Right lobe of liver (tissue), 6 donors: ENCODE results near the gene GLDN. TPM values are rescaled to one million over a fixed set of nuclear protein-coding genes. Genes with fewer than 3 reads are reported as not detected.

ENCODE experiments used
- ATAC-seq, 4 donors: fragments of 200-7000 bp; cut with Tn5 transposase; one replicate each; pipeline ENCODE4 v1.9.1; 2020; ENCODE audit warnings: mild to moderate bottlenecking in 4 of 4, moderate library complexity in 4 of 4
- DNase-seq, 3 donors: peaks; one replicate each; pipeline ENCODE4 v3.0.0-alpha.2; 2020
- H3K27ac ChIP-seq, 3 donors: fragments of 200-600 bp; one replicate each; pipeline ENCODE4 v1.8.0; 2022
- H3K27me3 ChIP-seq, 2 donors: fragments of 200-600 bp; one replicate each; pipeline ENCODE4 v1.8.0; 2022
- H3K36me3 ChIP-seq, 4 donors: fragments of 200-600 bp; sonication (generic) in 1 of 4; one replicate each; pipeline versions ENCODE4 v1.5.1 to v1.8.0; 2017 to 2022; ENCODE audit warnings: control low read depth in 1 of 4
- H3K4me1 ChIP-seq, 4 donors: fragments of 200-600 bp; sonication (generic) in 1 of 4; one replicate each; pipeline versions ENCODE4 v1.5.1 to v1.8.0; 2017 to 2022; ENCODE audit warnings: control low read depth in 1 of 4
- H3K4me3 ChIP-seq, 3 donors: fragments of 200-600 bp; one replicate each; pipeline ENCODE4 v1.8.0; 2022
- H3K9me3 ChIP-seq, 4 donors: fragments of 200-600 bp; sonication (generic) in 1 of 4; one replicate each; pipeline versions ENCODE4 v1.5.1 to v1.8.0; 2017 to 2022; ENCODE audit warnings: control low read depth in 1 of 4
- POLR2A ChIP-seq: fragments of 450-650 bp; IDR thresholded peaks from one replicate; pipeline ENCODE4 v1.6.1; 2017; ENCODE audit warnings: antibody characterized with exemption, mild to moderate bottlenecking
- WGBS: methylation state at CpG from one replicate; pipeline ENCODE4 v1.1.6; 2018; ENCODE audit warnings: low coverage, low lambda C conversion rate; ENCODE audit not compliant: insufficient coverage; ENCODE audit errors: missing lambda C conversion rate; 5-methylcytosine and 5-hydroxymethylcytosine counted together
- intact Hi-C, 2 donors: fragments of 100-400 bp; cut with DNase I; formaldehyde crosslinking; loops; one replicate each; pipeline versions ENCODE4 v1.11.2 to v1.14.1; 2022
- total RNA-seq, 6 experiments: library from RNA; depleted of rRNA in 2 of 6; stranded (reverse); fragments of >200 nt in 2 of 6; fragmentation: NEBNext Ultra II Directional in 3 of 6; extraction: Animal tissue kit (Norgen Biotek cat#: 25700) in 3 of 6; gene quantifications; one replicate each; pipeline versions ENCODE4 v1.1.0 to v1.2.4, GENCODE V29; 2016 to 2023
- TF ChIP-seq, protein P1 (sequence below), 4 donors: fragments of 200-600 bp in 3 of 4; fragments of 450-650 bp in 1 of 4; IDR thresholded peaks; one replicate each; pipeline versions ENCODE4 v1.5.1 to v1.8.0; 2016 to 2022; ENCODE audit warnings: antibody characterized with exemption in 4 of 4, mild to moderate bottlenecking in 2 of 4
- donor health status: DM: no; HTN: yes; CAD: no.
- donor health status: DM: no; HTN: no; CAD: no.
- donor health status: DM: no; HTN: no; CAD: no.
- donor health status: DM: no; HTN: yes; CAD: no.
- donor health status: DM: no; HTN: yes; CAD: no.

Gene GLDN
- total RNA-seq, 6 experiments from 2014 or later: 0.18 to 0.81 (median 0.43) TPM

DNA sequence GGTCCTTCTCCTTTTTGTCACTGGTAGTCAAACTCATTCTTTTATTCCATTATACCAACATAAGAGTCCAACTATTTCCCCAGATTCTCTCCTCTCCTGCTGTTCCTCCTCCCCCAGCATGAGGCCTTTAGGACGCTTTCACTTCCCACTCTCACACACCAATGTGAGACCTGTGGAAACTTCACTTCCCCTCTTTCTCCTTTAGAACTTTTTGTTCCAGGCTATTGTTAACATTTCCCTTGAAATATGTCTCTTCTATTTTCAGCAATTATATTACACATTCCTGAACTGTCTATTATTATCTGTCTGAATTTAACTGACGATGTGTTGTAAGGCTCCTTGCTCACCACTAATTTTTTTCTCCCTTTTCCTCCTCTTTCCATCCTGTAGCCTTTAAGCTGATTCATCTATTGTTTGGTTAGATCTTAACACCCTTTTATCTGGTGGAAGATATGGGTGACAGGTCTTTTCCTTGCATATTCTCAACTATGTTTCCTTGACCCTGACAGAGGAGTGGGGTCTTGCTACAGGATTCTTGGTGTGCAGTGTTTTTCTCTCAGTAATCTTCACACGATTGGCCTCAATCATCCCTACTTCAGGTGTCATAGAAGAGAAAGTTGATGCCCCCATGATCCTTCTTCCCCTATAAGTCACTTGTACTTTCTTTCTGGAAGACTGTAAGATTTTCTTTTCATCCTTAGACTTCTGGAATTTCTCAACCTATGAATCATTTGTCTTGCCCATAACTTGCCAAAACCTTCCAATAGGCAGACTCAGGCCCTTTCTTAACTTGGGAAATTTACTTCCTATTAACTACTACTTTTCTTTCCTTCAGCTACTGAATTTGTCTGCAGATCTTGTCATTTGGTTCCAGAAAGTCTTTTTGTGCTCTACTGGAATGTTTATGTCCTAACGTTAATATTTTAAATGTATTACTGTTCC is 9.0 kb upstream of the GLDN start:
- Histone ChIP-seq H3K9me3 (no peaks in the 10 kb centered on the region), H3K4me3 (no peak overlapping the region), H3K36me3 (no peaks in the 10 kb centered on the region), H3K27me3 (no peaks in the 10 kb centered on the region), H3K4me1 (no peaks in the 10 kb centered on the region), H3K27ac (no peak overlapping the region)
- TF ChIP-seq, protein P1, sequence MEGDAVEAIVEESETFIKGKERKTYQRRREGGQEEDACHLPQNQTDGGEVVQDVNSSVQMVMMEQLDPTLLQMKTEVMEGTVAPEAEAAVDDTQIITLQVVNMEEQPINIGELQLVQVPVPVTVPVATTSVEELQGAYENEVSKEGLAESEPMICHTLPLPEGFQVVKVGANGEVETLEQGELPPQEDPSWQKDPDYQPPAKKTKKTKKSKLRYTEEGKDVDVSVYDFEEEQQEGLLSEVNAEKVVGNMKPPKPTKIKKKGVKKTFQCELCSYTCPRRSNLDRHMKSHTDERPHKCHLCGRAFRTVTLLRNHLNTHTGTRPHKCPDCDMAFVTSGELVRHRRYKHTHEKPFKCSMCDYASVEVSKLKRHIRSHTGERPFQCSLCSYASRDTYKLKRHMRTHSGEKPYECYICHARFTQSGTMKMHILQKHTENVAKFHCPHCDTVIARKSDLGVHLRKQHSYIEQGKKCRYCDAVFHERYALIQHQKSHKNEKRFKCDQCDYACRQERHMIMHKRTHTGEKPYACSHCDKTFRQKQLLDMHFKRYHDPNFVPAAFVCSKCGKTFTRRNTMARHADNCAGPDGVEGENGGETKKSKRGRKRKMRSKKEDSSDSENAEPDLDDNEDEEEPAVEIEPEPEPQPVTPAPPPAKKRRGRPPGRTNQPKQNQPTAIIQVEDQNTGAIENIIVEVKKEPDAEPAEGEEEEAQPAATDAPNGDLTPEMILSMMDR (IDR thresholded peaks at IDR 0.05): no peak
- TF ChIP-seq POLR2A: no peak
- DNase-seq (no peak), ATAC-seq (peak in 2 of 4 donors; percentile 29 to 50)
- WGBS: 65% methylated on average over 4 of the region's 4 CpGs
- intact Hi-C loops: no loop called here

DNA sequence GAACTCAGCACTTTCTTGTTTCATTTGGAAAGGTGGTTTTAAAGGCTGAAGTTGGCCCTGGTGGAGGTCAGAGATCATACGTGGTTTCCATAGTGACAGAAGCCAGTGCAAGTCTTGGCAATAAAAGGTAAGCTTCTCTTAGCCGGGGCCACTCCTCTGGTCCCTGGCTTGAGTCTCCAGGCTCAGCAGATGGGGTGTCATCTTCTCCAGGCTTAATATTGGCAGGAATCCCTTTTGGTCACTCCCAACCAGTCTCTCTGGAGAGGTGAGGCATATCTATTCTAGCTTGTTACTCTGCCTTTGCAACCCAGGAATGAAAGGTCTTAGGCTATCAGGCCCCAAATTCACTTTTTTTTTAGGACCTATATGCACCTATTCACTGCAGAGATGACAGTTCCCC is 7.9 kb upstream of the GLDN start:
- Histone ChIP-seq H3K36me3 (no peaks in the 10 kb centered on the region), H3K4me1 (no peaks in the 10 kb centered on the region), H3K9me3 (no peaks in the 10 kb centered on the region), H3K27me3 (no peaks in the 10 kb centered on the region), H3K27ac (no peak overlapping the region), H3K4me3 (no peak overlapping the region)
- DNase-seq (no peak), ATAC-seq (no peak)
- no peak for TF ChIP-seq POLR2A
- TF ChIP-seq, protein P1 (IDR thresholded peaks at IDR 0.05): no peak
- WGBS: 63% methylated on average over 2 of the region's 2 CpGs
- intact Hi-C loops: no loop called here

DNA sequence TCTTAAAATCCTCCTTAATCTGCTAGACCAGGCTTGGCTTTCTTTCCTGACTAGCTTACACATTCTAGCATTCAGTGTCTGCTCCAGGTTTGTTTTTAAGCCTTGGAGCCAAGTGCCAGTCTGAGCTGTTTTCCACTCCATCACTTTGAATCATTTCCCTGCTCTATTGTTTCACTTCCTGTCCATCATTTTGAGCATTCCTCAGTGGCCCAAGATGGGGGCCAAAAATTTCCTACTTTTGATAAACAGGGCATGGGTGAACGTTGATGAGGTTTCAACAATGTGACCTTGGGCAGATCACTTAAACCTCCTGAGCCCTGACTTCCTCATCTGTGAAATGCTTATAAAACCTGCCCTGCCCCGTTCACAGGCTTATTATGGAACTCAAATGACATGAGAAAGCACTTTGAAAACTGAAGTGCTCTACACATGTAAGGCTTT is 7.4 kb upstream of the GLDN start:
- H3K27me3 ChIP-seq: no peaks in the 10 kb centered on the region
- intact Hi-C loops: no loop called here
- DNase-seq (no peak), ATAC-seq (peak in 1 of 4 donors; percentile 40)
- no peak for TF ChIP-seq POLR2A
- TF ChIP-seq, protein P1 (IDR thresholded peaks at IDR 0.05): no peak
- H3K4me1 ChIP-seq: no peaks in the 10 kb centered on the region
- no peaks in the 10 kb centered on the region for H3K36me3 ChIP-seq
- no peaks in the 10 kb centered on the region for H3K9me3 ChIP-seq
- no peak overlapping the region for H3K27ac ChIP-seq
- H3K4me3 ChIP-seq: no peak overlapping the region
- WGBS: 8% methylated on average over 2 of the region's 2 CpGs

DNA sequence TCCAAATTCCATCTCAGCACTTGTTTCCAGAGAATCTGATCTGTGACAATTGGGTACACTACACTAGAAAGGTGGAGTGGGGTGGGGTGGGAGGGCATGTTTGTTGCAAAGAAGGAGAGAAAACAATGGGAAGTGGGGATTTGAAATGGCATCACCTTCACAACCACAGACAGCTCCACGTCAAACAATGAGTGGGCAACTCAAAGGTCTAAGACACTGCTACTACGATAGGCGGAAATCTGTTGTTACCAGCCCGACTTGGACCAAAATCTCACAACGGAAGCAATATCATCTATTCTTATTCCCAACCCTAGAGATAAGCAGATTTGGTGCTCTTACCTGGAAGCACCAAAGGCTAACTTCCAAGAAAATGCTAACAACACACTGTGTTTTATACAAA is 6.4 kb upstream of the GLDN start:
- H3K36me3 ChIP-seq: no peaks in the 10 kb centered on the region
- intact Hi-C loops: no loop called here
- H3K27ac ChIP-seq: no peak overlapping the region
- no peak overlapping the region for H3K4me3 ChIP-seq
- H3K27me3 ChIP-seq: no peaks in the 10 kb centered on the region
- ATAC-seq (no peak), DNase-seq (no peak)
- no peaks in the 10 kb centered on the region for H3K4me1 ChIP-seq
- no peaks in the 10 kb centered on the region for H3K9me3 ChIP-seq
- WGBS: 87% methylated on average over 4 of the region's 5 CpGs
- TF ChIP-seq POLR2A: no peak
- TF ChIP-seq, protein P1 (IDR thresholded peaks at IDR 0.05): no peak
